Measurements from ENCODE around the gene ZDHHC7.
"Not testable (repeated sequence)": the region's sequence is repeated elsewhere in the genome, so short reads cannot be mapped to it uniquely, and the experiment has no call there.

The ZDHHC7 gene

DNA sequence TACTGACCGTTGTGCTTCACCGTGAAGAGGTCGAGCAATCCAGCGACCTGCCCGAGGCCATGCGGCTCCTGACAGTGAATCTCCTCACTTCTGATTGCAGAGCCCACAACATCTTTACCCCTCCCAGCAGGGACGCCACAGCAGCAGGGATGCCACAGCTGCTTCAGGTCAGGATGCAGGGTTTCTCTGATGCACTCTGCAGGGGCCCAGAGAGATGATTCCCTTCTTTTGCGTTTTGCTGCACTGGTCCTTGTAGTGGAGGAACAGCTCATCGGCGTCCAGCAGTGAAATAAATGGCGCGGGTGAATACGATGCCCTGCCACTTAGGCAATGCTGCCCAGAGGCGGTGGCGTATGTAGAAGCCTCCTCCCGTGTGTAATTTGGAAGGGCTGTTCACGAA is 21.8 kb upstream of the ZDHHC7 start:
- no peak for ATAC-seq
- Mint-ChIP-seq H3K4me3 (no peak overlapping the region), H3K9me3 (no peaks in the 10 kb centered on the region), H3K27me3 (peaks cover 11% of the 10 kb centered on the region), H3K4me1 (peaks cover 20% of the 10 kb centered on the region), H3K27ac (no peak overlapping the region), H3K36me3 (no peaks in the 10 kb centered on the region)

DNA sequence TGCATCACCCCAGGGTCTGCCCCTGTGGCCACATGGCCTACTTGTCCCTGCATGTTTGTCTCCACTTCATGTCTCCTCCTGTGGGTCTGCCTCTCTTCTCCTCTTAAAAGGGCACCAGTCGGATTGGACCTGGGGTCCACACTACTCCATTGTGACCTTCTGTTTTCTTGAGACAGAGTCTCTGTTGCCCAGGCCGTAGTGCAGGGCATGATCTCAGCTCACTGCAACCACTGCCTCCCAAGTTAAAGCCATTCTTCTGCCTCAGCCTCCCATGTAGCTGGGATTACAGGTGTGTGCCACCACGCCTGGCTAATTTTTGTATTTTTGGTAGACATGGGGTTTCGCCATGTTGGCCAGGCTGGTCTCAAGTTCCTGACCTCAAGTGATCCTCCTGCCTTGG is 20.9 kb upstream of the ZDHHC7 start:
- not testable (repeated sequence) for ATAC-seq, H3K9me3 Mint-ChIP-seq, H3K27ac Mint-ChIP-seq, H3K4me3 Mint-ChIP-seq, H3K36me3 Mint-ChIP-seq
- Mint-ChIP-seq H3K4me1 (peaks cover 29% of the 10 kb centered on the region), H3K27me3 (peaks cover 11% of the 10 kb centered on the region)

DNA sequence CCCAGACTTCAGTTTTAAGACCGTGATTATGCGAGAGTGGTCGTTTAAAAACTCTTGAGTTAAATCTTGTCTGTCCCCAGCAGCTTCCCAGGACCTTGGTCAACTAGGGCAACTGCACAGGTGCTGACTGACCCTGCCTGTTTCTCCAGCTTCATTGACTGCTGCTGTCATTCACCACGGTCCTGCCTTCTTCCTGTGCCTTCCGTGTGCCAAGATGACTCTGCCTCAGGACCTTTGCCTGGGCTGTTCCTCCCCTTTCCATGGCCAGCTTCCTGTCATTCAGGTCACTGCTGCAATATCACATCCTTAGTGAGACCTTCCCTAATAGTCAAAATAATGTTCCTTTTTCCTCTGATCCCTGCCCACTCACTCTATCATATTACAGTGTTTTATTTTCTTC is 20.1 kb upstream of the ZDHHC7 start:
- Mint-ChIP-seq H3K36me3 (no peaks in the 10 kb centered on the region), H3K27me3 (peaks cover 11% of the 10 kb centered on the region), H3K27ac (no peak overlapping the region), H3K4me1 (peaks cover 35% of the 10 kb centered on the region), H3K9me3 (no peaks in the 10 kb centered on the region), H3K4me3 (no peak overlapping the region)
- ATAC-seq, result no peak

DNA sequence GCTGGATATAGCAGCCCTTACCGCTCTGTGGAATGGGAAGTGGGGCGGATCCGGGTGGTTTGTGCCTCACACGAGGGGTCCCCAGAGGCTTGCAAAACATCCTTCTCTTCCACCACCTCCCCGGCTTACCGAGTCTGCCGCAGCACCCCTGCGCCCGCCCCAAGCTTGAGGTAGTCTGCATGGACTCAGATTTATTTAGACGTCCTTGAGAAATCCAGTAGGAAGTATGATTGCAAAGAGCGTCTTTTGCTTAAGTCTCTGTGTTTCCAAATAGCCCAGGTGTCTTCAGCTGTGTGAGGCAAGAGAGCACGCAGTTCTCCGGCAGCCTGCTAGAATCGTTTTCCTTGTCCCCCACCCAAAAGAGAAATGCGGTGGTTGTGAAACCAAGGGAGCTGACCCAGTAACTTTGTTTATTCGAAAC is 18.7 kb upstream of the ZDHHC7 start:
- Mint-ChIP-seq H3K36me3 (no peaks in the 10 kb centered on the region), H3K4me1 (peaks cover 48% of the 10 kb centered on the region), H3K9me3 (no peaks in the 10 kb centered on the region), H3K4me3 (no peak overlapping the region), H3K27ac (peak overlapping the region; percentile 87), H3K27me3 (peaks cover 11% of the 10 kb centered on the region)
- ATAC-seq, result no peak

DNA sequence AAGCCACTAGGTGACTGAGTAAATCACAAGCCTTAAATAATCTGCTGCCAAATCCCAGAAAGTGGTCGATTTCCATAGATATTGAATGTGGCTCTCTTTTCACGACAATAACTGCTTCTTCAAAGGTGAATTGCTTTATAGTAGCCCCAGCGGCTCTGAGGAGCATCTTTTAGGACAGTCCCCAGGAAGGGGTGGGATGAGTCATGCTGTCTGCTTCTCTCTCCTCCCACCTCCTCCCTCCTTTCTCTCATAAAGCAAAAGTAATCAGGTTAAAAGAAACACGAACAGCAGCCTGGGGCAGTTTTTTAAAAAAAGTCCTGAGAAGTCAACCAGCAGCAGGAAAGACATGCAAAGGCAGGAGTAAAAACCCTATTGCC is 18.1 kb upstream of the ZDHHC7 start:
- Mint-ChIP-seq H3K27ac (peak overlapping the region; percentile 87), H3K9me3 (no peaks in the 10 kb centered on the region), H3K4me1 (peaks cover 48% of the 10 kb centered on the region), H3K36me3 (no peaks in the 10 kb centered on the region), H3K27me3 (peaks cover 9% of the 10 kb centered on the region), H3K4me3 (peak overlapping the region; percentile 11)
- peak; percentile 73 for ATAC-seq

DNA sequence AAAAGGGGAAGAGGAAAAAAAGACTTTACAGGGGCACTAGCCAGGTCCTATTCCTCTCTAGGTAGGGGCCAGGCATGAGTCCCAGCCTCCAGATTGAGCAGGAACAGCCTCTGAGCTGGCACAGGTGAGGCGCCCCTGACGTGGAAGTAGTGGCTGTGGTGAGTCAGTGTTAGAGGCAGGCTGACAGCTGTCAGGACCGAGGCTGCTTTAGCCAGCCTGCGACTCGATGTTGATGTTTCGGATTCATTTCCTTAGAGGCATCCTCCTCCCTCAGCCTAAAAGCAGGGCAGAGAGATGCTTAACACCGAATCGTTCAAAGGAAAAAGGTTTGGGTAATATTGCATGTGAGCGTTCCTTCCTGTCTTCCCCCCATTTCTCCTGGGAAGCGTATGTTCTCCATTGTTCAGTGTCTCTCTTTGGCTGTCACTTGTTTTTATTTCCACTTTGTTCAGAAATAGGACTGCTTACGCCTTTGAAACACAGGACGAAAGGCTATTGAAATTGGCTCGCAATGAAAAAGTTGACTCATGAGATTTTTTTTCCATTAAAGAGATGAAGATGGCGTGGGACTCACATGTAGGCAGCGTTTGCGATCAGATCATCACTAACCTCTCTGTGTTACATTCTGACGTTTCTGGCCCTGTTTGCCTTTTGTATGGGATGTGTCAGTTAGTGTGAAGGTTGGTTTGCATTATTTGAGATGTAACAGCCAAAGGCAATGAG is 17.5 kb upstream of the ZDHHC7 start:
- Mint-ChIP-seq H3K27me3 (peaks cover 3% of the 10 kb centered on the region), H3K27ac (peak overlapping the region; percentile 87), H3K9me3 (no peaks in the 10 kb centered on the region), H3K36me3 (no peaks in the 10 kb centered on the region), H3K4me3 (peak overlapping the region; percentile 93), H3K4me1 (peaks cover 48% of the 10 kb centered on the region)
- ATAC-seq, result peak; percentile 61

DNA sequence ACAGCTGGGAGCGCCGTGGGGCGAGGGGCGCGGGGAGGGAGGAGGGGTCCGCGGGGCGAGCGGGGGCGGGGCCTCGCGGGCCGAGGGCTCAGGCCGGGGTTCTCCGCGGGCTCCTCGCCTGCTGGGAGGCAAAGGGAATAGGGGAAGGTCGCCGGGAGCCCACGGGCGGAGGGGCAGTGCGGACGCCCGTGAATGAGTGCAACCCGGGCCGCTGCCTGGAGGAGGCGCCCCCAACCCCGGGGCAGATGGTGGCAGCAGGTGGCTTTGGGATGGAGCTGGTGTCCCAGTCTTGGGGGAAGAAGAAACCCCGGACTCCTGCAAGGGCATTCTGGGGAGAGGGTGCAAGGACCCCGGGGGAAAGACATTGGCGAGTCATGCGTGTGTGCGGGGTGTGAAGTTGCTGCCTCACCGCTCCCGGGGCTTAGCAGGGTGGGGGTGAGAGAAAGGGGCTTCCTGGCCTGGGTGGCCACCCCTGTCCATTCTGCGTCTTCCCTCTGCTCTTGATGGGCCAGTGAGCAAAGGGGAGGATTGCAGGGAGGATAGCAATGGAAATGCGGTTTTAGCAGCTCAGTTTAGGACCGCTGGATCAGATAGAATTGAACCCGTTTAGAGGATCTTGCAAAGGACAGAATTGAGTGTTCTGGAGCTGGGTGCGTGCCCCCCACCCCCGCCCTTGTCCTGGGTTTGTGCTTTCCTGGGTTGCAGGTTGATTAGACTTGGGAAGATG is 16.8 kb upstream of the ZDHHC7 start:
- Mint-ChIP-seq H3K27ac (peak overlapping the region; percentile 87), H3K36me3 (no peaks in the 10 kb centered on the region)

DNA sequence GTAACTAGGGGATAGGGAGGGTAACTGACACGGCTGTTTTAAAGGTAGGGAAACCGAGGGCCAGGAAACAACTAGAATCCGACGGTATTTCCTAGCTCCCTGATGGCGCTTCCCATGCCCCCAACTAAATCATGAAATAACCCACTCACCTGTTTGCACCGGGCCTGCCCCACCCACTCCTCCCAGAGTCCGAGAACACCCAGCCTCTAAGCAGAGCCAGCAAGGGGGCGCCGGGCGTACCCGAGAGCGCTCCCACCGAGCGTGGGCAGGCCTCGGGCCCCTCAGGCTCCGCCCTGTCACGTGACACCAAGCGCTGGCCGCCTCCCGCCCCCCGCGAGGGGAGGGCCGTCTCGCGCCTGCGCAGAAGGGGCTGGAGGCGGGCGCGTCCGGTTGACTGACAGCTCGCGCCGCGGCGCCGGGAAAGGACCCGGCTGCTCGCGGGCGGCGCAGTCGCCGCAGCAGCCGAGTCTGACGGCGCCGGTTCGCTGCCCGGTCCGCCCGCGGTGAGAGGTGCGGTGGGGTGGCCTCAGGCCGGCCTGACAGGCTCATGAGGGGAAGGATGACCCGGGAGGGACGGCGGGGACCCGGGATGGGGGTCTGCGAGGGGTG is 16.1 kb upstream of the ZDHHC7 start, which contains the start of gene KIAA0513:
TSS of gene KIAA0513 (plus strand) at position 447 of the 609 bp plus-strand sequence. CDS start 39,277 bp downstream, outside the sequence.
- peak; percentile 91 for ATAC-seq
- peak within 1 kb of the TSS; percentile 93 for H3K4me3 Mint-ChIP-seq
- peaks cover 48% of the 10 kb centered on the region for H3K4me1 Mint-ChIP-seq
- H3K27me3 Mint-ChIP-seq, result no peaks in the 10 kb centered on the region
- H3K27ac Mint-ChIP-seq, result peak within 1 kb of the TSS; percentile 87
- H3K36me3 Mint-ChIP-seq, result no peaks in the 10 kb centered on the region
- no peaks in the 10 kb centered on the region for H3K9me3 Mint-ChIP-seq

More for the DNA sequence above, 16.8 kb upstream of the ZDHHC7 start:
- Mint-ChIP-seq H3K9me3 (no peaks in the 10 kb centered on the region), H3K4me1 (peaks cover 48% of the 10 kb centered on the region), H3K27me3 (no peaks in the 10 kb centered on the region), H3K4me3 (peak overlapping the region; percentile 93)
- ATAC-seq, result no peak

DNA sequence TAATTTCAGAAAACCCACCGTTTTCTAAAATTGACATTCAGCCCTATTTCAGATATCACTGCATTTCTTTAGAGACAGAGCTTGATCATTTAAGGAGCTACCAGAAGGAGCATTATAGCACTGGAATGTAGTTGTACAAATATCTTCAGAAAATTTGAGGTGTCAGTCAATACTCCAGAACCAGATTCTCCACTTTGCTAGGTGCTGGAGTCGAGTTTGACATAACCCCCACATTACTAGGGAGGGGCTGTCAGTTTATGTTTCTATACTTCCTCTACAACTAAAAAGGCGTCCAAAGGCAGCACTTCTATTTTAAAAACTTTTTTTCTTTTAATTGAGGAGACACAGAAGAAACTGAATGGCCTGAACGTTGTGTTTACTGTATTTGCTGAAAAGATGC is 15.4 kb upstream of the ZDHHC7 start:
- Mint-ChIP-seq H3K27me3 (no peaks in the 10 kb centered on the region), H3K27ac (peak overlapping the region; percentile 87), H3K4me1 (peaks cover 48% of the 10 kb centered on the region), H3K9me3 (no peaks in the 10 kb centered on the region), H3K36me3 (no peaks in the 10 kb centered on the region), H3K4me3 (peak overlapping the region; percentile 93)
- no peak for ATAC-seq

DNA sequence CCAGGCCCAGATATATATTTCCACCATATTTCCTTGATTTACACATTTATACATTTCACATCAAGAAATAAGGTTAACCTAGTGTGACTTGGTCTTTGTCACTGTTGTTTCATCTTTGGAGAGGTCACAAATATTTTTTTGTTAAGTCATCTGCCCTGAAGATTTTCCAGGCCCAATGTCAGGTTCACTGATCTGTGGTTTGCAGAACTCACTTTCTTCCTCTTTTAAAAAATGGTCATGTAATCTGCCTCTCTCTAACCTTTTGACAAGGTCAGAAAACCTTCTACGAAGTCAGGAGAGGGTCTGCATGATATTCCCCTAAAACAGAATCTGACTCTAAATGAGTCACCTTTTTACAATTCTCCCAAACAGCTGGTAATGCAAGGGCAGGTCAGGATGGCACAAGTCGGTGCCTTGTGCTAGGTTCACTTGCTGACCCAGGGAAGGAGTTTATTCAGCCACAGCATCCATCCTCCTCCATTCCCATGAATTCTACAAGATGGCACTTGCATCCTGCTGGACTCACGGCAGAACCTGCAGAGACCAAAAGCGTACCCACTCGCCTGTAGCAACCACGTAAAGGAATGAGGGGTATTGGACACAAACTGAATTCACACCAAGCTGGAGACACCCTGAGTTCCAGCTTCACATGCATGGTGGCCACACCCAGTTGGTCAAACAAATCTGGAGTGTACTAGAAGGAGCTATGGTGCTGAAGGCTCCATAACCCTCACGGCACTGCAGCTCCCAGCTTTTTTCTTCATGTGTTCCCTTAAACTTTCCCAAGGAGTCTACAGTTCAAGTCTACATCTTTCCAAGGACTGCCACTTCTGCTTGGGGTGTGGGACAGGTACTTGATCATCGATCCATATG is 14.7 kb upstream of the ZDHHC7 start:
- H3K9me3 Mint-ChIP-seq, result no peaks in the 10 kb centered on the region
- H3K36me3 Mint-ChIP-seq, result no peaks in the 10 kb centered on the region
- H3K4me1 Mint-ChIP-seq, result peaks cover 48% of the 10 kb centered on the region
- no peaks in the 10 kb centered on the region for H3K27me3 Mint-ChIP-seq
- peak overlapping the region; percentile 87 for H3K27ac Mint-ChIP-seq
- peak overlapping the region; percentile 28 for H3K4me3 Mint-ChIP-seq
- no peak for ATAC-seq

DNA sequence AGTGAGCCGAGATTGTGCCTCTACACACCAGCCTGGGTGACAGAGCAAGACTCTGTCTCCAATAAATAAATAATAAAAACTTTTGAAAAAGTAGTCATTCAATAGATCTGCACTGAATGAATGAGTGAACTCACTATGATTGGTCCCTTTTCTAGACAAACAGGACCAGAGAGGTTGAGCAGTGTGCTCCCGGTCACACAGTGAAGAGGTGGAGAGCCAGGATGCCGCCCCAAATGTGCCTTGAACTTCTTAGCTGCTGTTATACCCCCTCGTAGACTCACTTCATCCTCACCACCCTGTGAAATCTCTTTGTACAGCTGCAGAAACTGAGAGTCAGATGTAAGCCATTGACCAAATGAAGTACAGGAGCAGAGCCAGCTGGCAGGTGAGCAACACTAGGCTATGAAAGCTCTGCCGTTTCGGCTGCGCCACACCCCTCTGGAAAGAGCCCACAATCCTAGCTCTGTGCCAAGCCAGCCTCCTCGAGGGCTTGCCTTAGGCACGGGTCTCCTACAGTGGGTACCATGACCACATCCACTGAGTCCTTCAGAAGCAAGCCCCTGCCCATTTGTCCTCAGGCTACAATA is 8.4 kb upstream of the ZDHHC7 start:
- no peak for ATAC-seq
- peaks cover 4% of the 10 kb centered on the region for H3K27me3 Mint-ChIP-seq
- H3K27ac Mint-ChIP-seq, result no peak overlapping the region
- no peaks in the 10 kb centered on the region for H3K9me3 Mint-ChIP-seq
- no peaks in the 10 kb centered on the region for H3K36me3 Mint-ChIP-seq
- no peak overlapping the region for H3K4me3 Mint-ChIP-seq
- no peaks in the 10 kb centered on the region for H3K4me1 Mint-ChIP-seq

DNA sequence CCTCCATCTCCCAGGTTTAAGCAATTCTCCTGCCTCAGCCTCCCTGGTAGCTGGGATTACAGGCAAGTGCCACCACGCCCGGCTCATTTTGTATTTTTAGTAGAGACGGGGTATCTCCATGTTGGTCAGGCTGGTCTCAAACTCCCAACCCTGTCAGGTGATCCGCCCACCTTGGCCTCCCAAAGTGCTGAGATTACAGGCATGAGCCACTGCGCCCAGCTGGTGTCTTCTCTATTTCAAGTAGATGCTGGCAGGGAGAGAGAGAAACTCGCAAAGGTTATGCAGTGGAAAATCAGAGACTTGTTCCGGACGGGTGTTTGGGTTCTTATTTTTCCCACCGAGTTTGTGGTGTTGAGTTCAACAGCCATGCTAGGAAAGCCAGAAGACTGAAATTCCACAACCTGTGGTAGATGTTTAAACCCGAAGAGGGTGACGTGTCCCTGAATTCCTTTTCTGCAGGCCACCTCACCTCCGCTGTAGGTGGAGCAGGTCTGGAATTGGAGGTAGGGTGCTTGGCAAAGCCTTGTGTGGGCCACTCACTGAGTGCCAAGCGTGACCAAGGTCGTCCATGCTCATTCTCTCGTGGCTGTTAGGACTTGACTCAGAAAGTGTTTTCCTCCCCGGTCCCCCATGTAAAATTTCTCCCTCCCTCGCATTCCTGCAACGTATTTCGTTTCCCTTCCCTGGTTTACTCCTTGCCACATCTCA is 7.3 kb upstream of the ZDHHC7 start:
- Mint-ChIP-seq H3K27me3 (peaks cover 9% of the 10 kb centered on the region), H3K4me1 (no peaks in the 10 kb centered on the region), H3K27ac (no peak overlapping the region), H3K36me3 (no peaks in the 10 kb centered on the region), H3K4me3 (no peak overlapping the region), H3K9me3 (no peaks in the 10 kb centered on the region)
- no peak for ATAC-seq

DNA sequence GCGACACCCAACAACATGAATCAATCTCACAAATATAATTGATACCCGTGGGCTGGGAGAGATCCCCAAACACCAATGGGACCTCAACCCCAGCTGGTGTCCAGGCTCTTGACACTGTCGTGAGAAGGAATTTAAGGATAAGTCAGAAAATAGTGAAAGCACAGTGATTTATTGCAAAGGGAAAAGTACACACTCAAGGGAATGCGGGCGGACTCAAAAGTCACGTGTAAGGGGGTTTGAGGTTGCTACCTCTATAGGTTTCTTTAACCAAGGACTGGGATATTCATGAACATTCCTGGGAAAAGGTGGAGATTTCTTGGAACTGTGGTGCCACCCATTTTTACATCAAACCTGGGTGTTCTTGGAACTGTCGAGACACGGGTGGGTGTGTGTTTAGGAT is 6.3 kb upstream of the ZDHHC7 start:
- H3K4me1 Mint-ChIP-seq, result no peaks in the 10 kb centered on the region
- ATAC-seq, result no peak
- H3K4me3 Mint-ChIP-seq, result no peak overlapping the region
- no peaks in the 10 kb centered on the region for H3K36me3 Mint-ChIP-seq
- no peak overlapping the region for H3K27ac Mint-ChIP-seq
- no peaks in the 10 kb centered on the region for H3K9me3 Mint-ChIP-seq
- peaks cover 9% of the 10 kb centered on the region for H3K27me3 Mint-ChIP-seq

DNA sequence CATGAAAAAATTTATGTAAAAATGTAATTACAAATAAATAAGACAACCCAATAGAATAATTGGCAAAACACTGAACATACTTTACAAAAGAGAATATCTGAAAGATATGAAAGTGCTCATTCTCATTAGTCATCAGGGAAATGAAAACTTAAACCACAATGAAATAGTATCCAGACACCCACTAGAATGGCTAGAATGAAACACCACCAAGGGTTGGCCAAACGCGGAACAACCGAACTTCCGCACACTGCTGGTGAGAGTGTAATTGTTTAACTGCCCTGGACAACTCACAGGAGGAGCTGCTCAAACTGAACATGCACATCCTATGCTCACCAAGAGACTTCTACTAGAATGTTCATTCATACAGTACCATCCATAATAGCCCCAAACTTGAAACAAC is 5.8 kb upstream of the ZDHHC7 start:
- H3K36me3 Mint-ChIP-seq, result no peaks in the 10 kb centered on the region

More for the DNA sequence above, 5.8 kb upstream of the ZDHHC7 start:
- Mint-ChIP-seq H3K4me1 (no peaks in the 10 kb centered on the region), H3K4me3 (no peak overlapping the region), H3K9me3 (no peaks in the 10 kb centered on the region), H3K27ac (no peak overlapping the region), H3K27me3 (peaks cover 9% of the 10 kb centered on the region)
- peak; percentile 73 for ATAC-seq
